ENCODE measurements around the gene BCR.

DNA sequence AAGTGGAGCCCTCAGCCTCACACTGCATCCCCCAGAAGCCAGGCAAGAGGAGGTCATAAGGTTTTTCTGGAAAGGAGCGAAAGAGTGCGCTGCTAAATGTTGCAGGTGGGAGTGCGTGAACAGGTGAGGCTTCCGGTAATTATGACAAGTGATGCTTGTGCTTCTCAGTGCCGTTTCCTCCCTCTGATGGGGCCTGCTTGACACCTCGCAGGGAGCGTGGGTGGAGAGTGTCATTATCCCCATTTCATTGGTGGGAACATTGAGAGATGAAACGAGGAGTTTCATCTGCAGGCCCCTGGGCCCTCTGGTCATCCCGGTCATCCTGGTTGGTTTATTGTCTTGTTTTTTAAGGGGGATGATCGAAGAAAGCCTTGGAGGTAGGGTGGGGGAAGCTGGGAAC, 57.5 kb downstream of the BCR start:
- TF ChIP-seq, protein P1, sequence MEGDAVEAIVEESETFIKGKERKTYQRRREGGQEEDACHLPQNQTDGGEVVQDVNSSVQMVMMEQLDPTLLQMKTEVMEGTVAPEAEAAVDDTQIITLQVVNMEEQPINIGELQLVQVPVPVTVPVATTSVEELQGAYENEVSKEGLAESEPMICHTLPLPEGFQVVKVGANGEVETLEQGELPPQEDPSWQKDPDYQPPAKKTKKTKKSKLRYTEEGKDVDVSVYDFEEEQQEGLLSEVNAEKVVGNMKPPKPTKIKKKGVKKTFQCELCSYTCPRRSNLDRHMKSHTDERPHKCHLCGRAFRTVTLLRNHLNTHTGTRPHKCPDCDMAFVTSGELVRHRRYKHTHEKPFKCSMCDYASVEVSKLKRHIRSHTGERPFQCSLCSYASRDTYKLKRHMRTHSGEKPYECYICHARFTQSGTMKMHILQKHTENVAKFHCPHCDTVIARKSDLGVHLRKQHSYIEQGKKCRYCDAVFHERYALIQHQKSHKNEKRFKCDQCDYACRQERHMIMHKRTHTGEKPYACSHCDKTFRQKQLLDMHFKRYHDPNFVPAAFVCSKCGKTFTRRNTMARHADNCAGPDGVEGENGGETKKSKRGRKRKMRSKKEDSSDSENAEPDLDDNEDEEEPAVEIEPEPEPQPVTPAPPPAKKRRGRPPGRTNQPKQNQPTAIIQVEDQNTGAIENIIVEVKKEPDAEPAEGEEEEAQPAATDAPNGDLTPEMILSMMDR (IDR thresholded peaks at IDR 0.05; ENCODE audit: poor library complexity), result no peak
- TF ChIP-seq EZH2phosphoT487 (IDR thresholded peaks at IDR 0.05; ENCODE audit: low read depth, severe bottlenecking, unreplicated experiment) (no peak), EZH2 (IDR thresholded peaks at IDR 0.05; ENCODE audit: borderline replicate concordance) (no peak)

Measured in hepatocyte (in vitro differentiated cells).